Measurements from ENCODE around the gene MYMK.

MYMK gene

DNA sequence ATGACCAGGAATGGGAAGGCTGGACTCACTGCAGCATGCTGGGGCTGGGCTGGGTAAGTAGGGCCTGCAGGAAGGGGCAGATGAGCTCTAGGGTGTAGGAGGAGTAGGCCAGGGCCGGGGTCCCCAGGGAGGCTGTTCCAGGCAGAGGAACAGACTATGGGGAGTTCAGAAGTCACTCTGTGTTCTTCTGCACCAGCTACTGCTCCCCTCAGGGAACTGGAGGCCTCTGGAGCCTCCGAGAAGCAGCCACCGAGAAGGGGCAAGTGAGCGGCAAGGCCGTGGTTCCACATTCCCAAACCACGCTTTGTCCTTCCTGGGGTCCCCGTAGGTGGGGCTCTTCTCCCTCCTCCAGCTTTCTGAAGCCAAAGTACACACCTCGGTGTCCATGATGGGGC is 37.4 kb downstream of the MYMK start:
- in situ Hi-C loops (cut with HindIII; ENCODE audit: low pct_unique_long_range_greater_than_20kb, low sequenced_read_pairs), result no loop called here
- DNase-seq (ENCODE audit: low read depth in 1 of 2, low spot score in 1 of 2), result no peak
- TF ChIP-seq JUND (IDR thresholded peaks at IDR 0.05; ENCODE audit: low read depth), result no peak

DNA sequence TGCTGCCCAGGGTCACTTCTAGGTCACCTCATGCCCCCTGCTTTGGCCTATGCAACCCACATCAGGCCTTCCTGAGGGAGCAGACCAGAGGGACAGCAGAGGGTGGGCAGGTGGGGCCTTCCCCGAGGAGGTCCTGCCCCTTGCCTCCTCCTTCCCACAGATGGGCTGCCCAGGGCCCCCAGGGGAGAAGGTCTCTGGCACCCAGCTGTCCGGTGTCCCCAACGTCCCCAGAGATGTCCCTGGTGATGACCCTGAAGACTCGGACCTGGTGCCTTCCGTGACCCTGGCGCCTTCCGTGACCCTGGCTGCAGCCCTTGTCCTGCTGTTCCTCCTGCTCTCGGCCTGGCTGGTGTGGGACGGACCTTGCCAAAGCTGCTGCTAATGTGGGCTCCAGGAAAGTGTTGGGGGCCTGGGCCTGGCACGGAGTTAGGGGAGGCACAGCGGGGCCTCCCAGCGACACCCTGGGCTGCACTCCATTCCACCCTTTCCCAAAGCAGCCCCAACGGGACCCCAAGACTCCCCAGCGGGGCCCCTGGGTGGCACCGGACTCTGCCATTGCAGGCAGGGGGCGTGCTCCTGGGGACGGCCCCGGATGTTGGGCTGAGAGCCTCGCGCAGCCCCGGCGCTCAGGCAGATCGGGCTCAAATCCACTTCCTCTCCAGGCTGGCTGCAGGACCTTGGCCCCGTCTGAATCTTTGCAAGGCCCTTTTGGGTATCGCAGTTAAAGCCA is 39.1 kb downstream of the MYMK start:
- DNase-seq (ENCODE audit: low read depth in 1 of 2, low spot score in 1 of 2), result no peak
- in situ Hi-C loops (cut with HindIII; ENCODE audit: low pct_unique_long_range_greater_than_20kb, low sequenced_read_pairs), result no loop called here
- TF ChIP-seq JUND (IDR thresholded peaks at IDR 0.05; ENCODE audit: low read depth), result no peak

DNA sequence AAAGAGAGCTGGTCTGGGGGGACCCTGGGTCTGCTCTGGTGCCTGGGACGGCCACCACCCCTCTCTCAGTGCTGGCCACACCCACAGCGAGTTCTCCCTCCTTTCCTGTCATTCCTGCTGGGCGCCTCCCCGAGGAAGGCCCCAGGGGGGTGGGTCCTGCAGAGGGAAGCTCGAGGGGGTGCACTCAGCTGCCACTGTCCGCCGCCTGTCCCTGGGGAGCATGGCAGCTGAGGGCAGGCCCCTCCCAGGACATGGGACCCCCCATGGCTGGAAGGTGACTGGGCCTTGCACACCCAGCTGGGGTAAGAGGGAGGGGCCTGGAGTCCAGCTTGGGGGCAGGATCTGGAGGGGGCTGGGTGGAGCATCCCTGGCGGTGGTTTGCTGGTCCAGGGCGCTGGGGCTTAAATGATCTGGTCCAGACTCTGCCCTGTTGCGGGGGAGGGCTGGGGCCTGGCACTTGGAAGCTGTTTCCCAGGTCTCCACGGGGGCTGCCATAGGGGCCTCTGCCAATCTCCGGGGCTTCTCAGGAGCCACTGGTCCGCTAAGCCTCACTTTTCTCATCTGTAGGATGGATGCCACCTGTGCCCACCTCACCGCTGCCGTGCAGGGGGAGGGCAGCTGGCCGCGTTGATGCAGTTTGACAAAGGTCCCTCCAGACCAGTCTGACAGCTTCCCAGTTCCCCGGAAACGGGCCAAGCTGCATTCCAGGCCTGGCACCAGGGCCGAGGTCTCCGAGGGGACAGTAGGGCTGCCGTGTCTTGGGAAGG is 39.9 kb downstream of the MYMK start:
- in situ Hi-C loops (cut with HindIII; ENCODE audit: low pct_unique_long_range_greater_than_20kb, low sequenced_read_pairs), result no loop called here
- peak; percentile 88 to 95 for DNase-seq (ENCODE audit: low read depth in 1 of 2, low spot score in 1 of 2)
- no peak for TF ChIP-seq JUND (IDR thresholded peaks at IDR 0.05; ENCODE audit: low read depth)

DNA sequence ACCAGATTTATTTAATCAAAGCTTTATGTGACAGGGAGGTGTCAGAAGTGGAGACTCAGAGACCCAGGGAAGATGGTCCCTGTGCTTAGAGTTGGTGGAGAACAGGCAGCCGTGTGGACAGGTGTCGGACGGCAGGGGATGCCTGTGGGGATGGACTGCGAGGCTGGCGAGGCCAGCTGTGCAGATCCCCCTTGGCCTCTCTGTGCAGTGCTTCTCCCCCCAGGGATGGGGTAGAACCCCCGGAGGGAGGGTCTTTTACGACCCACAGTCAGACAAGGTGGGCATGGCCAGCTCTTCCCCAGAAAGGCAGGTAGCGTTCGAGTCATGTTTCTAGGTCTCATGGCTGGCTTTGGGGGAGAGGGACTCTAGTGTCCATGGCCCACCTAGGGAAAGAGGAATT is 41.1 kb downstream of the MYMK start:
- no peak for TF ChIP-seq JUND (IDR thresholded peaks at IDR 0.05; ENCODE audit: low read depth)
- in situ Hi-C loops (cut with HindIII; ENCODE audit: low pct_unique_long_range_greater_than_20kb, low sequenced_read_pairs), result no loop called here
- no peak for DNase-seq (ENCODE audit: low read depth in 1 of 2, low spot score in 1 of 2)

DNA sequence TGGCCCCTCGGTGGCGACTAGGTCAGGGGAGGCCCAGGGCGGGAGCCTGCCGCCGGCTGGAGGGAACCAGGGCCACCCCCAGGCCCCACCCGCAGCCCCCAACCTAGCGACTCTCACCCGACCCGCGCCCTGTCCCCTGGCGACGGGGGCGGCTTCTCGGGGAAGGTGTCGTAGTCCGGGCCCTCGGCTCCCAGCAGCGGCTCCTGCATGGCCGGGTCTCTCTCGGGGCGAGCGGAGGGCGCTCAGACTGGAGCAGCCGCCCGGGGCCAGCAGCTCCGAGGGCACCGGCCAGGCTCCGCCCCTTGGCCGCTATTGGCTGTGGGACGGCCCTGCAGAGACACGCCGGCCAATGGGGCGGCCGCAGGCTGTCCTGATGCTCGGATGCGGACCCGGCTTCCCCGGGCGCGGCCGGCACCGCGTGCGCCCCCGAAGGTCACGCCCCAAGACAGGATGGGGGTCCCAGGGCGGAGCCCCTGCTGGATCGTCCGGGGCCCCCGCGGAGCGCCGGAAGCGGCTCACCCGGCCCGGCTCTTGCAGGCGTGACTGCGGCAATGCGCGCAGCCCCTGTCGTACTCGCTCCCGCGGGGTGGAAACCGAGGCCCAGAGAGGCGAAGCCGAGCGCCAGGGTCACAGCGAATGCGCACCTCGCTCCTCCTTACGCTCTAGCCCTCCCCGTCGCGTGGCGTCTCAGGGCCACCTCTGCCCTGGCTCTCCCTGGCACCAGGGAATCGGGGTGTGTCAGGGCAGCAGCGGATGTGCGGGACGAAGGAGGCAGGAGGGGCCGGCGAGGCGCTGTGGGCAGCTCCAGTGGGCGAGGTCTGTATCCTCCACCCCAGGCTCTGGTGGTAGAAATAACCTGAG is 45.7 kb downstream of the MYMK start, which contains the start of gene SLC2A6:
Gene SLC2A6 (minus strand): TSS at position 249 of the 861 bp plus-strand sequence. CDS start 40 bp downstream, at position 209.
- in situ Hi-C loops (cut with HindIII; ENCODE audit: low pct_unique_long_range_greater_than_20kb, low sequenced_read_pairs), result no loop called here
- peak; percentile 85 to 97 for DNase-seq (ENCODE audit: low read depth in 1 of 2, low spot score in 1 of 2)
- no peak for TF ChIP-seq JUND (IDR thresholded peaks at IDR 0.05; ENCODE audit: low read depth)

DNA sequence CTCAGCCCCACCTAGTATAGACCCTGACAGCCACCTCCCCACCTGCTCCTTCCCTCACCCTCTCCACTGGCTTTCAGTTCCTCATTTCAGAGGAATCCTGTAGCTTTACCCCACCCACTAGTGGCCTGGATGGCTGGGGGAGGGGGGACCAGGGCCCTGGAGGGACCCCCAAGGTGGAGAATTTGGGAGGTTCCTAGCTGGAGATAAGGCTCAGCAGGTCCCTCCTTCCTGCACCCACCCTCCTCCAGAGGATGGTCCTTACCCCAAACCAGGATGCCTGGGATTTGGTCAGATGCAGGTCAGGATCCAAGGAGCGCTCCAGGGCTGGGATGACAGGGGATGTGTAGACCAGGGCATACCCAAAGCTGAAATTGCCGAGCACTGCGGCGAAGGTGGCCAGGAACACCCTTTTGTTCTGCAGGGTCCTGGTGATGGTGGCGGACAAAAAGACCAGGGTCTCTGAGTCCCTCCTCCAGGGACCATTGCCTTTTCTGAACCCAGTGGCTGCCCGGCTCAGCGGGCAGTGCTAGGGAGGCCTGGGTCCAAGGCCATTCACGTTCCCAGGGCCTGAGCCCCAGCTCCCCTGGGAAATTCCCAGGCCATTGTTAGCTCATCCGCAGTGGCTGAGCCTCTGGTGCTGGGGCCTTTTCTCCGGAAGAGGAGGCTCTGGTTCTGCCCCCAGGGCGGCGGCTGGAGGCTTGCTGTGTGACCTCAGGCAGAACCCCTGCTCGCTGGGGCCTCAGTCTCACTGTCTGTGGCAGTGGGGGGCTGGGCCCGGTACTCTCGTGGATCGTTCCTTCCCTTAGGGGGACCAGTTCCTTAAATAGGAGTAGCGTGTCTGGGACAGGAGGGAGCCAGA is 46.5 kb downstream of the MYMK start:
- in situ Hi-C loops (cut with HindIII; ENCODE audit: low pct_unique_long_range_greater_than_20kb, low sequenced_read_pairs), result no loop called here
- no peak for DNase-seq (ENCODE audit: low read depth in 1 of 2, low spot score in 1 of 2)
- no peak for TF ChIP-seq JUND (IDR thresholded peaks at IDR 0.05; ENCODE audit: low read depth)

DNA sequence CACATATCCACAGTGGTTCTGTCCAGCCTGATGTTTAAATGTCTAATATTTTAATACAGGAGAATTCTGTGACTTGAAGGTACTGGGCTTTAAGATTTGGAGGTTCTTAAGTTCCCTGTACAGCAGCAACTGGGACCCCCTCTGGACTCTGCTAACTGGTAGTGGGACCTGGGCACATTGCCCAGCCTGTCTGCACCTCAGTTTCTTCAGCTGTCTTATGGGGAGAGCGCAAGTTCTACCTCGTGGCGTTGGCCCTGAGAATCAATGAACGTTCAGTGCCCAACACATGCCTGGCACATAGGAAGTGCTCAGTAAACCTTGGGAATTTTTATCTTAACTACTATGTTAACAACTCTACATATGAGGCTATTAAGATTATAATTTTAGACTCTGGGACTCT is 47.3 kb downstream of the MYMK start:
- TF ChIP-seq JUND (IDR thresholded peaks at IDR 0.05; ENCODE audit: low read depth), result no peak
- in situ Hi-C loops (cut with HindIII; ENCODE audit: low pct_unique_long_range_greater_than_20kb, low sequenced_read_pairs), result no loop called here
- no peak for DNase-seq (ENCODE audit: low read depth in 1 of 2, low spot score in 1 of 2)

DNA sequence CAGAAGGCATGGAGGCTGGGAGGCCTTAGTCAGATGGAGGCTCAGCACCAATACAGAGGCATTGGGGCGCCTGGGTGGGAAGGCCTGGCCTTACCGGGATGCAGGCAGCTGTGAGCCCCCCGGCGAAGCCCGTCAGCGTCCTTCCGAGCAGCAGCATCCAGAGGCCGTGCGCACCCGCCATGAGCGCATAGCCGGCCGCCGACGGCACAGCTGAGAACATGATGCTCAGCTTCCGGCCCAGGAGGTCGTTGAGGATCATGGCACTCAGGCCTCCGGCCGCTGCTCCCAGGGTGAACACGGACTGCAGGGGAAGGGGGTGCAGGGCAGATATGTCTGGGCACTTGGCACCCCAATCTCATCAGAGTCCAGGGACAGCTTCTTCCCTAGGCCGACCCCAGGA is 47.8 kb downstream of the MYMK start:
- no peak for DNase-seq (ENCODE audit: low read depth in 1 of 2, low spot score in 1 of 2)
- TF ChIP-seq JUND (IDR thresholded peaks at IDR 0.05; ENCODE audit: low read depth), result no peak
- in situ Hi-C loops (cut with HindIII; ENCODE audit: low pct_unique_long_range_greater_than_20kb, low sequenced_read_pairs), result no loop called here

DNA sequence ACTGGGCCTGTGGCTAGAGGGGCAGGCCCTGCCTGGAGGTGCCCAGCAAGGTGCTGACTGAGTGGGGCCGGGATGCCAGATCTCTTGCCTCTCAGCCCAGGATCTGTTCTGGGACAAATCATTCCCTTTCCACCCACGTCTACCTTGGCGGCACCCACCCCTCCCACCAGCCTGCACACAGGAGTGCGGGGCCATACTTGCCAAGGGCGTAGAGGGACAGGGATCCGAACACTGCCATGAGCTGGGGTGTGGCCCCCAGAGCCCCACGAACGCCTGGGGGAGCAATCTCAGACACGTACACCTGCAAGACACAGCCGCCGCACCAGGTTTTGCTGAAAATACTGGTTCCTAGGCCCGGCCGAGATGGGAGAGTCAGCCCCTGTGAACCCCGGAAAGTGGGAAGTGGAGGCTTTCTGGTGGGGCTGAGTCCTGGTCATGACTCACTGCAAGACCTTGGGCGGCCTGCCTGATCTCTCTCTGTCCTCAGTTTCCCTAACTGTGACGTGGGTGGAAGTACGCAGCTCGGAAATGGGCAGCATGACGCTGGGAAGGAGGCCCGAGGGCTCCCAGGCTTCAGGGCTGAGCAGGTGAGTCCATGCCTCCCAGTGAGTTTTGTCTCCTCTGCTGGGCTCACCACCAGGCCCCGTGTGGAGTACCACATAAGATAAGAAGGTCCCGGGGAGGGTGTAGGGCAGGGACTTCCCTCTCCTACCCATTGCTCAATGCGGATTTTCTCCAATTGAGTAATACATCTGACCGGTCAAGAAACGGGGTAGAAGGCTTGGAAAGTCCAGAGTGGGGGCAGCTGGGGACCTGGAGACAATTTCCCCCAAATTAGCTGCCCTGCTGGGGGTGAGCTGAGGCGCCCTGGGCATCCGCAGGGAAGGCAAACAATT is 48.5 kb downstream of the MYMK start:
- in situ Hi-C loops (cut with HindIII; ENCODE audit: low pct_unique_long_range_greater_than_20kb, low sequenced_read_pairs), result no loop called here
- DNase-seq (ENCODE audit: low read depth in 1 of 2, low spot score in 1 of 2), result no peak
- no peak for TF ChIP-seq JUND (IDR thresholded peaks at IDR 0.05; ENCODE audit: low read depth)

DNA sequence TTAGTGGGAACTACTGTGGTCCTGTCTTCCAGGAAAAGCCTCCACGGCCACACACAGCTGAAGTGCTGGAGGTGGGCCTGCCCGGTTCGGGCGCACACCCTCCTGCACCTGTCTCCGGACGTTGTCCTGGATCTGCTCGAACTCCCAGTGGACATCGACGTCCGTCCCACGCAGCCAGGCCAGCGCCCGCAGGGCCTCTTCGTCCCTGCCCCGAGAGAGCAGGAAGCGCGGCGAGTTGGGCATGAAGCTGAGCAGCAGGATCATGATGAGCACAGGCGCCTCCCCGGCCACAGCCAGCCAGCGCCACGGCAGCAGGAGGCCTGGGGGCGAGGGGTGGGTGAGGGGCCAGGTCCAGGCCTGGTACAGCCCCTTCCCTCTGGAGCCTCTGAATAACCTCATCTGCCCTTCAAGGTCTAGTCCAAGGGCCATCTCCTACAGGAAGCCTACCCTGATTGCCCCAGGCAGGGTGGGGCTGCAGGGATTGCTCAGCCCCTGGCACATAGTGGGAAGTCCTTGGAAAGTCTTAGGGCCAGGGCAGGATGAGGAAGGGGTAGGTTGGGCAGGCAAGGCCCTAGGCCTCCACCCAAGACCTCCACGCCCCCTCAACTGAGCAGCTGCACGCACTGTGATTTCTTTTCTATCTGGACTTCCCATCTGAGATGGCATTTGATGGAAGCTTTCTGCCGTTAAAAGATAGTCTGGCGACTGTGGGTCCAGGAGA is 49.3 kb downstream of the MYMK start:
- no peak for TF ChIP-seq JUND (IDR thresholded peaks at IDR 0.05; ENCODE audit: low read depth)
- in situ Hi-C loops (cut with HindIII; ENCODE audit: low pct_unique_long_range_greater_than_20kb, low sequenced_read_pairs), result no loop called here

More for the DNA sequence above, 49.3 kb downstream of the MYMK start:
- DNase-seq (ENCODE audit: low read depth in 1 of 2, low spot score in 1 of 2), result no peak
